WI38 (cell line): Measurements from ENCODE around the gene MRPL3.
"Not testable (repeated sequence)": the region's sequence is repeated elsewhere in the genome, so short reads cannot be mapped to it uniquely, and the experiment has no call there.

Source experiments
- H3K4me3 ChIP-seq: 2 replicates; pipeline ENCODE4 v1.5.1; 2011; ENCODE audit warnings: low read depth, mild to moderate bottlenecking, control low read depth, low read length
- TF ChIP-seq, protein P1 (sequence below): IDR thresholded peaks from 2 replicates; pipeline ENCODE4 v1.5.1; 2012; ENCODE audit warnings: low read depth, mild to moderate bottlenecking, control low read depth, low read length

Gene MRPL3

DNA sequence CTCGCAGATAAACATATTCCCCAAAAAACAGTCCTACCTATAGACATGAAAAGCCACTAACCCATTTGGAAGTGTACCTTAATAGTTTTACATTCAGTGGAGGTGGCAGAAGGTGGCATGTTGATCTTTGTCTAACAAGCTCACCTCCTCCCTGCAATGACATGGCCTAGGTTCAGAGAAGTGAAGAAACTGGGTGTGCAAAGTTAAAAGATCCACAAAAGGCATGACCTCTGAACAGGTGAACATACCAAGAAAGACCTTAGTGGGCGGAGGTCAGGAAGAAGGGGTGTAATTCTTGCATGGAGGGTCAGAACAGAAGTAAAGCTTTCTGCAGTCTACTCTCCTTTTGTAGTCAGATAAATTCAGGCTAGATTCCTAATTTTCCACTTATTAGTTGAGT is 822 bp downstream of the MRPL3 start:
- H3K4me3 ChIP-seq = peak overlapping the region; percentile 75
- TF ChIP-seq, protein P1, sequence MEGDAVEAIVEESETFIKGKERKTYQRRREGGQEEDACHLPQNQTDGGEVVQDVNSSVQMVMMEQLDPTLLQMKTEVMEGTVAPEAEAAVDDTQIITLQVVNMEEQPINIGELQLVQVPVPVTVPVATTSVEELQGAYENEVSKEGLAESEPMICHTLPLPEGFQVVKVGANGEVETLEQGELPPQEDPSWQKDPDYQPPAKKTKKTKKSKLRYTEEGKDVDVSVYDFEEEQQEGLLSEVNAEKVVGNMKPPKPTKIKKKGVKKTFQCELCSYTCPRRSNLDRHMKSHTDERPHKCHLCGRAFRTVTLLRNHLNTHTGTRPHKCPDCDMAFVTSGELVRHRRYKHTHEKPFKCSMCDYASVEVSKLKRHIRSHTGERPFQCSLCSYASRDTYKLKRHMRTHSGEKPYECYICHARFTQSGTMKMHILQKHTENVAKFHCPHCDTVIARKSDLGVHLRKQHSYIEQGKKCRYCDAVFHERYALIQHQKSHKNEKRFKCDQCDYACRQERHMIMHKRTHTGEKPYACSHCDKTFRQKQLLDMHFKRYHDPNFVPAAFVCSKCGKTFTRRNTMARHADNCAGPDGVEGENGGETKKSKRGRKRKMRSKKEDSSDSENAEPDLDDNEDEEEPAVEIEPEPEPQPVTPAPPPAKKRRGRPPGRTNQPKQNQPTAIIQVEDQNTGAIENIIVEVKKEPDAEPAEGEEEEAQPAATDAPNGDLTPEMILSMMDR = no peak

DNA sequence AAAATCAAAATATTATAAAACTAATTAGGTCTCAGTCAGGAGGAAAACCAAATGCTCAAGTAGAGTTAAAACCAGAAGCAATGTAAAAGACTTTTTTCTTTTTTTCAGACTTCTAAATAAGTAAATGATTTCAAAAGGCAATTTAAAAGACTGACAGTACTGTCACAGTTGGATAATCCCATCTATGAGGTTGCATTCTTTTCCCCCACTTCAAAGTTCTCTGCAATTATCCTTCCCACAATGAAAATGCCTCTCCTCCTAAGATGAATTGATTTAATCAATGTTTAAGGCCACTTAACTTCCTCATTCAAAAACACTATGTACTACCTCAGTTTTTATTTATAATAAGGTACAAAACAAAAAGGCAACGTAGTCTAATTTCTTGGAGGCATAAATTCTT is 8.1 kb downstream of the MRPL3 start:
- no peak overlapping the region for H3K4me3 ChIP-seq
- TF ChIP-seq, protein P1 = no peak

GRCh38 chr3:131491775-131492174 is 11.0 kb downstream of the MRPL3 start:
- TF ChIP-seq, protein P1 = no peak
- no peak overlapping the region for H3K4me3 ChIP-seq

DNA sequence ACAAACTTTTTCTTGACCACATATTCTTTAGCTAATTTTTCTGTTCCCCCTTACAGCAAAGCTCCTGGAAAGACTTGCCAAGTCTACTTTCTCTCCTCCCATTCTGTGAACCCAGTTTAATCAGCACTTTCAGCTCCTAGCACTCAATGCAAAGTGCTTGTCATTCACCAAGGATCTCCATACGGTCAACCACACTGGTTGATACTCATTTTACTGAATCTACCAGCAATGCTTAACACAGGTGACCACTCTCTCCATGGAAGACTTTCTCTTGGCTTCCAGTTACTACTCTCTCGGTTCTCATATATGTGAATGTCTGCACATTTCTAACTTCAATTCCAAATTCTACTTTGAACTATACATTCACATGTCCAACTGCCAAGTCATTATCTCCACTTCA is 11.7 kb downstream of the MRPL3 start:
- no peak overlapping the region for H3K4me3 ChIP-seq
- TF ChIP-seq, protein P1 = no peak

GRCh38 chr3:131486545-131486944 is 16.2 kb downstream of the MRPL3 start:
- H3K4me3 ChIP-seq = not testable (repeated sequence)

DNA sequence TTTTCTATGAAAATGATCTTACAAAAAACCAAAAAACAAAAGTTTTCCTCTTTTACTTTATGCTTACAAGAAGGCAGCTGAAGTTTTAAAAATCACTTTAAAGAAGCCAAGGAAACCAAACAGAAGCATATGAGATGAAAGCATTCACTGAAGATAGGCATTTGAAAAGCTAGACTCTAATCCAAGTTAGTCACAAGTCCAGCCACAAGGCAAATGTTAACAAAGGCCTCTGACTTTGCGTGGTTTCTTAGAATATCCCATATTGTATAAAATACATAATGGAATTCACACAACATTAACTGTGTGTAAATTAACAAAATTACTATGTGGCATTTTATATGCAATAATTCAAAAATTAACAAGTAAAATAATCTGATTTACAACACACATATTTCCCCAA is 17.7 kb downstream of the MRPL3 start:
- TF ChIP-seq, protein P1 = no peak
- H3K4me3 ChIP-seq = no peak overlapping the region

- no peak overlapping the region for H3K4me3 ChIP-seq
- TF ChIP-seq, protein P1 = no peak
These were observed 18.2 kb downstream of the MRPL3 start for GRCh38 chr3:131484496-131485111.

- H3K4me3 ChIP-seq = no peak overlapping the region
- TF ChIP-seq, protein P1 = no peak
These were observed 22.7 kb downstream of the MRPL3 start for GRCh38 chr3:131480116-131480515.
